ENCODE measurements around the gene RBM20.
"Not testable (repeated sequence)": the region's sequence is repeated elsewhere in the genome, so short reads cannot be mapped to it uniquely, and the experiment has no call there.

The RBM20 gene

DNA sequence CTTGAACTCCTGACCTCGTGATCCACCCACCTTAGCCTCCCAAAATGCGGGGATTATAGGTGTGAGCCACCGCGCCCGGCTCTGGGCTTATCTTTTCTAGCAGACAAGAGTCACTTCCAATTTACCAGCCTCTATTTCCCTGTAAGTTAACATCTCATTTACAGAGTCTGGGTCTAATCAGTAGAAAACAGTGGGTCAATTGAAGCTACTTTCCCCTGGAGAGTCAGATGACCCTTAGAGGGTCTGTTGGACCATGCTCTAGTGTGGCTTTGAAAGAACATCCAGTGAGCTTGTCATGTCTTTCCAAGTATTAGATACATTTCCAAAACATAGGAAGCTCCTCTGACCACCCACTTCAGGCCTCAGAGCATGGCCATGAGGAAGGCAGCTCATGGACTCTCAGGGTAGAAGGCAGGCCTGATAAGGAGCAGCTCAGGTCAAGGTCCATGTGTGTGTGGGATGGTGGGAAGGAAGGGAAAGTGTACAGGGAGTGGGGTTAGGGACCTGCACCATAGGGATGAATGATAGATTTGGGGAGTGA, 27.6 kb upstream of the RBM20 start:
- no peak for DNase-seq (ENCODE audit: low read depth, low spot score)
- H3K4me3 ChIP-seq (ENCODE audit: low read depth, low read length) = no peak overlapping the region
- in situ Hi-C loops (cut with HindIII; ENCODE audit: low sequenced_read_pairs) = no loop called here
- TF ChIP-seq, protein P1, sequence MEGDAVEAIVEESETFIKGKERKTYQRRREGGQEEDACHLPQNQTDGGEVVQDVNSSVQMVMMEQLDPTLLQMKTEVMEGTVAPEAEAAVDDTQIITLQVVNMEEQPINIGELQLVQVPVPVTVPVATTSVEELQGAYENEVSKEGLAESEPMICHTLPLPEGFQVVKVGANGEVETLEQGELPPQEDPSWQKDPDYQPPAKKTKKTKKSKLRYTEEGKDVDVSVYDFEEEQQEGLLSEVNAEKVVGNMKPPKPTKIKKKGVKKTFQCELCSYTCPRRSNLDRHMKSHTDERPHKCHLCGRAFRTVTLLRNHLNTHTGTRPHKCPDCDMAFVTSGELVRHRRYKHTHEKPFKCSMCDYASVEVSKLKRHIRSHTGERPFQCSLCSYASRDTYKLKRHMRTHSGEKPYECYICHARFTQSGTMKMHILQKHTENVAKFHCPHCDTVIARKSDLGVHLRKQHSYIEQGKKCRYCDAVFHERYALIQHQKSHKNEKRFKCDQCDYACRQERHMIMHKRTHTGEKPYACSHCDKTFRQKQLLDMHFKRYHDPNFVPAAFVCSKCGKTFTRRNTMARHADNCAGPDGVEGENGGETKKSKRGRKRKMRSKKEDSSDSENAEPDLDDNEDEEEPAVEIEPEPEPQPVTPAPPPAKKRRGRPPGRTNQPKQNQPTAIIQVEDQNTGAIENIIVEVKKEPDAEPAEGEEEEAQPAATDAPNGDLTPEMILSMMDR (IDR thresholded peaks at IDR 0.05; ENCODE audit: low read depth, low read length) = no peak

DNA sequence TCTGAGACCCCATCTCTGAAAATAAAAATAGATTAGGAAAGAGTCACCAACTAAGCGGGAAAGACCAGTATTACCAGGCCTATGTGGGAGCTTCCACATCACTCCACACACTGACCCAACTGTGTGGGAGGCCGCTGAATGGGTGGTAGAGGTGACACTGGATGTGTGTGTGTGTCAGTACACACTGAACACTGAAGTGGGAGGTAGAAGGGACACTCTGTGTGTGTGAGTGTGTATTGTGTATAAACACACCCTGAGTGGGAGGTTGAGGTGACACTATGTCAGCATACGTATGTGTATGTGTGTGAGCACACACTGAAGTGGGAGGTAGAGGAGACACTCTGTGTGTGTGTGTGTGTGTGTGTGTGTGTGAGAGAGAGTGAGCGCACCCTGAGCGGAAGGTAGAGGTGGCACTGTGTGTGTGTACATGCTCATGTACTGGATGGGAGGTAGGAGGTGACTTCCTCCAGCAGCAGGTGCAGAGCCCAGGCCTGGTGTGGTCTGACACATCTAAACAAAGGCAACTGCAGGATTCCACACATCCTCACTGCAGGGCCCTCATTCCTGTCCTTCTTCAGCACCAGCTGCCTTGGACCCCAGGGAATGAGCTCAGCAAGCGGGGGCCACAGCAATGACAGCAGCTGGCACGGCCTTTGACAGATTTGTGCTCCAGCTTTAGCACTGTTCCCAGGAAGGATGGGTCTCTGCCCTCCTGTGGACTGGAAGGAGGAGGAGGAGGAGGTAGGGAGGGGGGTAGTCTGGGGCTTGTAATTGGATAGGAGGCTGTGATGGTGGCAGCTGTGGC, 26.5 kb upstream of the RBM20 start:
- TF ChIP-seq, protein P1 (IDR thresholded peaks at IDR 0.05; ENCODE audit: low read depth, low read length) = no peak
- no peak for DNase-seq (ENCODE audit: low read depth, low spot score)
- no peak overlapping the region for H3K4me3 ChIP-seq (ENCODE audit: low read depth, low read length)
- in situ Hi-C loops (cut with HindIII; ENCODE audit: low sequenced_read_pairs) = no loop called here

DNA sequence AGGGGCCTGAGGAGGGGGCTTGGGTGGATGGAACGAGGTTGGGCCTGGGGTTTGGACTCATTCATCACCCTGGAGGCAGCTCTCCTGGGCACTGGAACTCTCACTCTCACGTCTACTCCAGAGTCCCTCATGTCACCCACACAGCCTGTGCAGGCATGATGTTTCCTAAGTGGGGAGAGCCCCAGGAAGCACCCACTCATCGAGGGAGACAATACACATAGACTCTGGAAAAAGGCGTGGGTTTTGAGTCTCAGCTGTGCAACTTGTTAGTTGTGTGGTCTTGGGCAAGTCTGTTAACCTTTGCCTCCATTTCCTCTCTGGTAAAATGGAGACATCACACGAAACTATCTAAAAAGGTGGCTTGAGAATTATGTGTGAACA, 25.9 kb upstream of the RBM20 start:
- in situ Hi-C loops (cut with HindIII; ENCODE audit: low sequenced_read_pairs) = no loop called here
- DNase-seq (ENCODE audit: low read depth, low spot score) = no peak
- TF ChIP-seq, protein P1 (IDR thresholded peaks at IDR 0.05; ENCODE audit: low read depth, low read length) = no peak
- no peak overlapping the region for H3K4me3 ChIP-seq (ENCODE audit: low read depth, low read length)

DNA sequence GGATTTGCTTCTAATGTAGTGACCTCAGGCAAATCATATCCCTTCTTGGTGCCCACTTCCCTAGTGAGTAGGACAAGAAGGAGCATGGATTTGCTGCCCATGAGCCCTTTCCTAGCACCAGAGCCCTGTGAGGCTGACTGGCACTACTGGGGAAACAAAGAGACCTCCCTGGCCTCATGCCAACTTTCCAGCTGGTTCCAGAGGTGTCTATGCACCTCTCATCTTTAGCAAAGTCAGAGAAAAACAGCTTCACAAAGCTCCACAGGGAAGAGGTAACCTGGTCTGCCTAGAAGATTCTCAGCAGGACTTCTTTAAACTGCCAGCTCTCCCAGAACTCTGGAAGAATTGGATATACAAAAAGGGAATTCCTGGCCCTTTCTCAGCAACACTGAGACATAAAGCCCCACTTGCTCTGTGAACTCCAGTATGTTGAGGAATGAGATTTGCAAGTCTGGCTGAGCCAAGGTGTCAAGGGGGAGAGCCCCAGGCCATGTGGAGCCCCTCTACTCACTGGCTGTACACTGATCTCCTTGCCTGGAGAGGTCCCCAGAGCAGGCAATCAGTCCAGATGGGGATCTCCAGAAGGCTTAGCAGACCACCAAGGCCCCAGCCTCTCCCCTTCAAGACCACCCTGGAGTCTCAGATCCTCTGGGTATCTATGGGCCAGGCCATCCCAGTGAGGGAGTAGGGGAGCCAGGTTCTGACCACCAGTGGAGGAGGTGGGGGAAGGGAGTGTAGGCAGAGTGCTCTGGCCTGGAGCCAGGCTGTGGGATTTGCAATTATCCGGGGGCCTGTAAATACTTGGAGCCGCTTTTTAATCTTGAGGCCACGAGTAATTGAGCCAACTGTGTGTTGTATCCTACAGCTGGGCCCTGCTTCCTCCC, 24.4 kb upstream of the RBM20 start:
- DNase-seq (ENCODE audit: low read depth, low spot score) = no peak
- in situ Hi-C loops (cut with HindIII; ENCODE audit: low sequenced_read_pairs) = no loop called here
- TF ChIP-seq, protein P1 (IDR thresholded peaks at IDR 0.05; ENCODE audit: low read depth, low read length) = no peak
- H3K4me3 ChIP-seq (ENCODE audit: low read depth, low read length) = no peak overlapping the region

DNA sequence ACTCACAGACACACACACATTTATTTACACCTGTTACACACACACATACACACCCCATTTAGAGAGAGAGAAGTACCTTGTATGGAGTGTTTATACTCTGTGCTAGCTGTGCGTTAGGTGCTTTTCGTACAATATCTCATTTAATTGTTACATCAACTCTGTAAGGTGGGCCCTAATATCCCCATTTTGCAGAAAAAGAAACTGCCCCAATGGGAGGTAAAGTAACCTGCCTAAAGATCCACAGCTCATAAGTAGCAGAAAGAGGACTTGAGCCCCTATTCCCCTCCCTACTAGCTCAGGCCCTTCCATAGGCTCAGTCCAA, 23.8 kb upstream of the RBM20 start:
- TF ChIP-seq, protein P1 (IDR thresholded peaks at IDR 0.05; ENCODE audit: low read depth, low read length) = no peak
- in situ Hi-C loops (cut with HindIII; ENCODE audit: low sequenced_read_pairs) = no loop called here
- no peak overlapping the region for H3K4me3 ChIP-seq (ENCODE audit: low read depth, low read length)
- no peak for DNase-seq (ENCODE audit: low read depth, low spot score)

DNA sequence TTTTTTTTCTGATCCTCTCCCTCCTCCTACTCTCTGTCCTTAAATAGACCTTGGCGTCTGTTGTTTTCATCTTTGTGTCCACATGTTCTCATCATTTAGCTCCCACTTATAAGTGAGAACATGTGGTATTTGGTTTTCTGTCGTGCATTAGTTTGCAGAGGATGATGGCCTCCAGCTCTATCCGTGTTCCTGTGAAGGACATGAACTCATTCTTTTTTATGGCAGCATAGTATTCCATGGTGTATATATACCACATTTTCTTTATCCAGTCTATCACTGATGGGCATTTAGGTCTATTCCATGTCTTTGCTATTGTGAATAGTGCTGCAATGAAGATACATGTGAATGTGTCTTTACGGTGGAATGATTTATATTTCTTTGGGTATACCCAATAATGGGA, 20.8 kb upstream of the RBM20 start:
- in situ Hi-C loops (cut with HindIII; ENCODE audit: low sequenced_read_pairs); DNase-seq (ENCODE audit: low read depth, low spot score); H3K4me3 ChIP-seq (ENCODE audit: low read depth, low read length): not testable (repeated sequence)
